ENCODE data around the gene PJVK. TPM values are rescaled to one million over a fixed set of nuclear protein-coding genes. Genes with fewer than 3 reads are reported as not detected.
A peak's percentile ranks its signal among the peaks of the same experiment; 100 is the strongest.
"Not testable (repeated sequence)": the region's sequence is repeated elsewhere in the genome, so short reads cannot be mapped to it uniquely, and the experiment has no call there.

PJVK gene
- total RNA-seq, 1 experiment from 2014 or later: 4.3 TPM

- Mint-ChIP-seq H3K4me3 (ENCODE audit: low read depth, unreplicated experiment) (no peak overlapping the region), H3K27me3 (ENCODE audit: unreplicated experiment) (no peaks in the 10 kb centered on the region), H3K27ac (ENCODE audit: unreplicated experiment) (no peak overlapping the region), H3K9me3 (ENCODE audit: low read depth, unreplicated experiment) (no peaks in the 10 kb centered on the region), H3K36me3 (ENCODE audit: insufficient read depth, unreplicated experiment) (peaks cover 9% of the 10 kb centered on the region), H3K4me1 (ENCODE audit: low read depth, unreplicated experiment) (no peaks in the 10 kb centered on the region)
- BruUV-seq (replicated peaks): no TSS peak
- TF ChIP-seq CTCF (IDR thresholded peaks at IDR 0.05; ENCODE audit: unreplicated experiment): no peak
- DNase-seq: no peak
- CTCF ChIA-PET: no interaction called here
- intact Hi-C loops (cut with micrococcal nuclease; ENCODE audit: unreplicated experiment): no loop called here
Observed at GRCh38 chr2:178409261-178409660, 41.9 kb upstream of the PJVK start.

- no peak for TF ChIP-seq CTCF (IDR thresholded peaks at IDR 0.05; ENCODE audit: unreplicated experiment)
- Mint-ChIP-seq H3K4me3 (ENCODE audit: low read depth, unreplicated experiment) (no peak overlapping the region), H3K9me3 (ENCODE audit: low read depth, unreplicated experiment) (no peaks in the 10 kb centered on the region), H3K4me1 (ENCODE audit: low read depth, unreplicated experiment) (no peaks in the 10 kb centered on the region), H3K27me3 (ENCODE audit: unreplicated experiment) (no peaks in the 10 kb centered on the region), H3K36me3 (ENCODE audit: insufficient read depth, unreplicated experiment) (peaks cover 9% of the 10 kb centered on the region), H3K27ac (ENCODE audit: unreplicated experiment) (no peak overlapping the region)
- intact Hi-C loops (cut with micrococcal nuclease; ENCODE audit: unreplicated experiment): loop anchor here (10.0 kb wide), 2 partner anchors 427 to 507 kb away; no protein-coding TSS in a partner anchor
- no TSS peak for BruUV-seq (replicated peaks)
- CTCF ChIA-PET: interaction anchor here (0.7 kb wide), 1 partner anchor 38 kb away, joined by 6 read pairs; no protein-coding TSS in a partner anchor
- no peak for DNase-seq
Observed at GRCh38 chr2:178412047-178412446, 39.1 kb upstream of the PJVK start.

- CTCF ChIA-PET: interaction anchor here (0.6 kb wide), 1 partner anchor 130 kb away, joined by 4 read pairs; no protein-coding TSS in a partner anchor
- not testable (repeated sequence) for BruUV-seq (replicated peaks); H3K9me3 Mint-ChIP-seq (ENCODE audit: low read depth, unreplicated experiment)
Observed at GRCh38 chr2:178412453-178412852, 38.7 kb upstream of the PJVK start.

GRCh38 chr2:178413472-178414265, 37.5 kb upstream of the PJVK start:
- H3K27ac Mint-ChIP-seq (ENCODE audit: unreplicated experiment): peak overlapping the region; percentile 91
- peak overlapping the region; percentile 97 for H3K4me3 Mint-ChIP-seq (ENCODE audit: low read depth, unreplicated experiment)
- no peak for TF ChIP-seq CTCF (IDR thresholded peaks at IDR 0.05; ENCODE audit: unreplicated experiment)
- no peaks in the 10 kb centered on the region for H3K9me3 Mint-ChIP-seq (ENCODE audit: low read depth, unreplicated experiment)
- H3K36me3 Mint-ChIP-seq (ENCODE audit: insufficient read depth, unreplicated experiment): peaks cover 9% of the 10 kb centered on the region
- peak; percentile 64 for DNase-seq
- H3K27me3 Mint-ChIP-seq (ENCODE audit: unreplicated experiment): no peaks in the 10 kb centered on the region
- H3K4me1 Mint-ChIP-seq (ENCODE audit: low read depth, unreplicated experiment): no peaks in the 10 kb centered on the region
- intact Hi-C loops (cut with micrococcal nuclease; ENCODE audit: unreplicated experiment): loop anchor here (1.0 to 10.0 kb wide), 6 partner anchors 17 to 509 kb away; partner anchors contain the start of gene RBM45
- CTCF ChIA-PET: interaction anchor here (1.0 to 2.3 kb wide), 10 partner anchors 12 to 301 kb away, joined by 3 to 10 read pairs (median 4); partner anchors contain the start of genes PJVK, PRKRA and RBM45
- no TSS peak for BruUV-seq (replicated peaks)

More at GRCh38 chr2:178412453-178412852, 38.7 kb upstream of the PJVK start:
- H3K27ac Mint-ChIP-seq (ENCODE audit: unreplicated experiment); H3K4me1 Mint-ChIP-seq (ENCODE audit: low read depth, unreplicated experiment); DNase-seq; H3K36me3 Mint-ChIP-seq (ENCODE audit: insufficient read depth, unreplicated experiment); H3K27me3 Mint-ChIP-seq (ENCODE audit: unreplicated experiment): not testable (repeated sequence)
- intact Hi-C loops (cut with micrococcal nuclease; ENCODE audit: unreplicated experiment): loop anchor here (10.0 kb wide), 2 partner anchors 428 to 508 kb away; no protein-coding TSS in a partner anchor
- peak overlapping the region; percentile 97 for H3K4me3 Mint-ChIP-seq (ENCODE audit: low read depth, unreplicated experiment)

Measured in Calu3 (cell line).